Measurements from ENCODE around the gene ZBTB9. TPM values are rescaled to one million over a fixed set of nuclear protein-coding genes. Genes with fewer than 3 reads are reported as not detected.

The ZBTB9 gene
- total RNA-seq, 1 donor from 2014 or later = 1.5 TPM

DNA sequence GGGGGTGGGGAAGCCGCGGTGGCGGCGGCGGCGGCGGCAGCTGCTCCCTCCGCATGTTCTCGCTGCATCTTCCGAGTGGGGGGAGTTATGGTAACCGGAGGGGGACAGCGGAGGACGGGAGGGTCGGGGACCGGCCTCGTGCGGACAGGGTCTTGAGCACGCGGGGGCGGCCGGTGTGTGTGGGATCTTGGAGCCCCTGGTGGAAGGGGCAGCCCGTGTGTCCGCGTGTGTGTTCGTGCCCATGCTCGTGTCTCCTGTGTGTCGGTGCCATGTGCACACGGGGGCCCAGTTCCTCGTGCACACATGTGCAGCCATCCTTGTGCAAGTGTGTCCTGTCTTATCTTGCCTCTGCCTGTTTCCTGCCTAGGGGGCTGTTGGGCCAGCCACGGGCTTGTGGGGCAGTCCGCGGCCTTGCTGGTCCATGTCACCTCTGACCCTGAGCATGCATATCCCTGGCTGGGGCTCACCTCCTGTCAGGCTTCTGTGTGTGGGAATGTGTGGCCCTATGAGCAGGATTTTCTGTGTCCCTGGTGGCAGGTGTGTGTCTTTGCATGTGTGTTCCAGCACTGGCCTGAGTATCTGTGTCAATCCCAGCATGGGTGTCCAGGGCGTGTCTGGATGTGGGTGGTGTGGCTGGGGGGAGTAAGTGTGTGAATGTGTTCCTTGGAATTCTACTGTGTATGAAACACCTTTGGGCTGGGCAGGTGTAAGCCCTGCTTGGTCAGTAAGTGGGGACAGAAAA is 26.0 kb upstream of the ZBTB9 start:
- DNase-seq (ENCODE audit: extremely low spot score in 2 of 2) = no peak

DNA sequence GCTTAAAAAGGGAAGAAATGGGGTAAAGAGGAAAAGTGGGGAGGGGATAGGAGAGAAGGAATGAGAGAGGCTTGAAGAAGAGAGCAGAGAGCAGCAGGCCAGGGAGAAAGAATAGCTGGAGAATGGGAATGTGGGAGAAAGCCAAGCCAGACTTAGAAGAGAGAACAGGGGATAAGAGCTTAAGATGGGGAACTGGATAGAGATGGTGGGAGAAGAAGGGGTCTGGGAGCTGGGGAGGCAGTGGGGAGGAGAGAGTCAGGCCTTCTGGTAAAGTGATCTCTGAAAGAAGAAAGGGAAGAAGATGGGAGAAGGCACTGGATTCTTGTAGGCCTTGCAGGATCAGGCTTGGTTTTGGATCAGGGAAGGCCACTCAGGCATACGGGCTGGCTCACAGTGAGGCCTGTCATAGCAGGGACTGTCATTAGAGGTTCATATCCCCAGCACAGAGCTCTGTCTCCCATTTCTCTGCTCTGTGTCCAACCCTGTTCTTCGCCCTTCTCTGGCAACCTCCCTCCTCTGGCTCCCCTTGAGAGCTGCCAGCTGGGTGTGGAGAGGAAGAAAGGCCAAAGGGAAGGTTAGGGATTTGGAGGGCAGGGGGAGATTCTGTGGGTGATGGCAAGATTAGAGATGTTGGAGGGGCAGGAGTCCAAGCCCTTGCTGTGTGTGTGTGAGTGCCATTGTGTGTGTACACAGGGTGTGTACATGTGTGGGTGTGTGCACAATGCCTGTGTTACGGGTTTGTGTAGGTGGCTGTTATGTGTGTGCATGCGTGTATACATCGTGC is 25.2 kb upstream of the ZBTB9 start:
- Histone ChIP-seq H3K4me1 (peaks cover 75% of the 10 kb centered on the region), H3K27ac (peak overlapping the region; percentile 96), H3K27me3 (no peaks in the 10 kb centered on the region), H3K4me3 (peak overlapping the region; percentile 63 to 73), H3K36me3 (no peaks in the 10 kb centered on the region), H3K9me3 (no peaks in the 10 kb centered on the region)
- DNase-seq (ENCODE audit: extremely low spot score in 2 of 2) = no peak
- intact Hi-C loops (cut with DNase I) = no loop called here
- TF ChIP-seq POLR2A (IDR thresholded peaks at IDR 0.05) = no peak
- TF ChIP-seq POLR2AphosphoS5 (IDR thresholded peaks at IDR 0.05; ENCODE audit: insufficient read depth in 1 of 2, low read depth in 1 of 2) = no peak
- TF ChIP-seq, protein P1, sequence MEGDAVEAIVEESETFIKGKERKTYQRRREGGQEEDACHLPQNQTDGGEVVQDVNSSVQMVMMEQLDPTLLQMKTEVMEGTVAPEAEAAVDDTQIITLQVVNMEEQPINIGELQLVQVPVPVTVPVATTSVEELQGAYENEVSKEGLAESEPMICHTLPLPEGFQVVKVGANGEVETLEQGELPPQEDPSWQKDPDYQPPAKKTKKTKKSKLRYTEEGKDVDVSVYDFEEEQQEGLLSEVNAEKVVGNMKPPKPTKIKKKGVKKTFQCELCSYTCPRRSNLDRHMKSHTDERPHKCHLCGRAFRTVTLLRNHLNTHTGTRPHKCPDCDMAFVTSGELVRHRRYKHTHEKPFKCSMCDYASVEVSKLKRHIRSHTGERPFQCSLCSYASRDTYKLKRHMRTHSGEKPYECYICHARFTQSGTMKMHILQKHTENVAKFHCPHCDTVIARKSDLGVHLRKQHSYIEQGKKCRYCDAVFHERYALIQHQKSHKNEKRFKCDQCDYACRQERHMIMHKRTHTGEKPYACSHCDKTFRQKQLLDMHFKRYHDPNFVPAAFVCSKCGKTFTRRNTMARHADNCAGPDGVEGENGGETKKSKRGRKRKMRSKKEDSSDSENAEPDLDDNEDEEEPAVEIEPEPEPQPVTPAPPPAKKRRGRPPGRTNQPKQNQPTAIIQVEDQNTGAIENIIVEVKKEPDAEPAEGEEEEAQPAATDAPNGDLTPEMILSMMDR (IDR thresholded peaks at IDR 0.05) = no peak

More for the DNA sequence above, 26.0 kb upstream of the ZBTB9 start:
- Histone ChIP-seq H3K27me3 (no peaks in the 10 kb centered on the region), H3K9me3 (no peaks in the 10 kb centered on the region), H3K36me3 (no peaks in the 10 kb centered on the region), H3K4me1 (peaks cover 75% of the 10 kb centered on the region), H3K4me3 (peak overlapping the region; percentile 63 to 73), H3K27ac (peak overlapping the region; percentile 96)
- no peak for TF ChIP-seq POLR2A (IDR thresholded peaks at IDR 0.05)
- TF ChIP-seq, protein P1 (IDR thresholded peaks at IDR 0.05) = peak in 1 of 3 experiments; percentile 31
- intact Hi-C loops (cut with DNase I) = no loop called here

- H3K27ac ChIP-seq = peak overlapping the region; percentile 96
- H3K36me3 ChIP-seq = no peaks in the 10 kb centered on the region
- H3K27me3 ChIP-seq = no peaks in the 10 kb centered on the region
- no peaks in the 10 kb centered on the region for H3K9me3 ChIP-seq
- peaks cover 70% of the 10 kb centered on the region for H3K4me1 ChIP-seq
- H3K4me3 ChIP-seq = no peak overlapping the region
- intact Hi-C loops (cut with DNase I) = no loop called here
- TF ChIP-seq, protein P1 (IDR thresholded peaks at IDR 0.05) = no peak
- no peak for TF ChIP-seq POLR2A (IDR thresholded peaks at IDR 0.05)
- peak in 1 of 2 donors; percentile 20 for TF ChIP-seq POLR2AphosphoS5 (IDR thresholded peaks at IDR 0.05; ENCODE audit: insufficient read depth in 1 of 2, low read depth in 1 of 2)
- DNase-seq (ENCODE audit: extremely low spot score in 2 of 2) = no peak
These were observed 24.7 kb upstream of the ZBTB9 start for GRCh38 chr6:33429750-33430052.

GRCh38 chr6:33430334-33430733 is 24.0 kb upstream of the ZBTB9 start:
- Histone ChIP-seq H3K36me3 (no peaks in the 10 kb centered on the region), H3K4me1 (peaks cover 64% of the 10 kb centered on the region), H3K27ac (peak overlapping the region; percentile 96), H3K4me3 (no peak overlapping the region), H3K27me3 (no peaks in the 10 kb centered on the region), H3K9me3 (no peaks in the 10 kb centered on the region)
- DNase-seq (ENCODE audit: extremely low spot score in 2 of 2) = no peak
- TF ChIP-seq POLR2A (IDR thresholded peaks at IDR 0.05) (no peak), POLR2AphosphoS5 (IDR thresholded peaks at IDR 0.05; ENCODE audit: insufficient read depth in 1 of 2, low read depth in 1 of 2) (no peak)
- TF ChIP-seq, protein P1 (IDR thresholded peaks at IDR 0.05) = no peak
- intact Hi-C loops (cut with DNase I) = no loop called here

All from vagina (tissue), 2 donors.